Urothelium cell line (cell line): ENCODE data around the gene MED20.

Experiments
- DNase-seq: peaks from one replicate; pipeline ENCODE4 v3.0.0; 2011; ENCODE audit warnings: low spot score, mixed read lengths
- FAIRE-seq: peaks from 2 replicates; lab custom pipeline; 2011; peaks lifted over from hg19 to GRCh38; lab: Jason Lieb, UNC

Gene MED20

GRCh38 chr6:41914869-41915530, 5.9 kb downstream of the MED20 start:
- FAIRE-seq = no peak
- no peak for DNase-seq

GRCh38 chr6:41914343-41914742, 6.6 kb downstream of the MED20 start:
- FAIRE-seq (no peak), DNase-seq (no peak)

GRCh38 chr6:41909727-41910126, 11.2 kb downstream of the MED20 start:
- FAIRE-seq (no peak), DNase-seq (no peak)

- FAIRE-seq (no peak), DNase-seq (no peak)
These were observed 18.9 kb downstream of the MED20 start for GRCh38 chr6:41901882-41902519.

GRCh38 chr6:41900861-41901260, 20.1 kb downstream of the MED20 start:
- FAIRE-seq (no peak), DNase-seq (no peak)

- FAIRE-seq (no peak), DNase-seq (no peak)
These were observed 24.7 kb downstream of the MED20 start for GRCh38 chr6:41896281-41896680.

GRCh38 chr6:41895300-41896233, 25.4 kb downstream of the MED20 start, which contains the start of gene USP49:
USP49 (minus strand) TSS chr6:41895375; CDS start chr6:41806983, 88,392 bp downstream.
- FAIRE-seq (no peak), DNase-seq (peak; percentile 96)

GRCh38 chr6:41894366-41895299, 26.3 kb downstream of the MED20 start:
- DNase-seq = peak; percentile 18
- no peak for FAIRE-seq

GRCh38 chr6:41892921-41893564, 27.9 kb downstream of the MED20 start:
- FAIRE-seq (no peak), DNase-seq (no peak)

GRCh38 chr6:41887331-41887751, 33.6 kb downstream of the MED20 start:
- FAIRE-seq (no peak), DNase-seq (no peak)

- no peak for DNase-seq
- no peak for FAIRE-seq
These were observed 35.0 kb downstream of the MED20 start for GRCh38 chr6:41885930-41886329.

- DNase-seq (no peak), FAIRE-seq (no peak)
These were observed 36.0 kb downstream of the MED20 start for GRCh38 chr6:41884957-41885356.

- DNase-seq (no peak), FAIRE-seq (no peak)
These were observed 39.4 kb downstream of the MED20 start for GRCh38 chr6:41881506-41881905.

GRCh38 chr6:41878961-41879405, 42.0 kb downstream of the MED20 start:
- no peak for DNase-seq
- no peak for FAIRE-seq

- DNase-seq (peak; percentile 31), FAIRE-seq (no peak)
These were observed 42.7 kb downstream of the MED20 start for GRCh38 chr6:41878246-41878645.

GRCh38 chr6:41877051-41877680, 43.8 kb downstream of the MED20 start:
- FAIRE-seq (no peak), DNase-seq (no peak)

GRCh38 chr6:41874741-41875140, 46.2 kb downstream of the MED20 start:
- FAIRE-seq (no peak), DNase-seq (no peak)

- FAIRE-seq (no peak), DNase-seq (no peak)
These were observed 48.8 kb downstream of the MED20 start for GRCh38 chr6:41872147-41872546.

- DNase-seq = no peak
- FAIRE-seq = no peak
These were observed 49.2 kb downstream of the MED20 start for GRCh38 chr6:41871691-41872090.
